PFSK-1 (cell line): ENCODE measurements around the gene SLC38A2.

Experiments used
- FOXP2 ChIP-seq: optimal IDR thresholded peaks from 2 replicates; pipeline ENCODE3; 2011; ENCODE audit warnings: borderline replicate concordance, control low read depth, inconsistent platforms; ENCODE audit not compliant: insufficient read depth; ENCODE audit errors: extremely low read length, extremely low read depth
- SIN3A ChIP-seq: IDR thresholded peaks from 2 replicates; pipeline ENCODE4 v1.6.1; 2012; ENCODE audit warnings: mild to moderate bottlenecking, low read length, moderate library complexity, borderline replicate concordance; ENCODE audit not compliant: insufficient read depth

DNA sequence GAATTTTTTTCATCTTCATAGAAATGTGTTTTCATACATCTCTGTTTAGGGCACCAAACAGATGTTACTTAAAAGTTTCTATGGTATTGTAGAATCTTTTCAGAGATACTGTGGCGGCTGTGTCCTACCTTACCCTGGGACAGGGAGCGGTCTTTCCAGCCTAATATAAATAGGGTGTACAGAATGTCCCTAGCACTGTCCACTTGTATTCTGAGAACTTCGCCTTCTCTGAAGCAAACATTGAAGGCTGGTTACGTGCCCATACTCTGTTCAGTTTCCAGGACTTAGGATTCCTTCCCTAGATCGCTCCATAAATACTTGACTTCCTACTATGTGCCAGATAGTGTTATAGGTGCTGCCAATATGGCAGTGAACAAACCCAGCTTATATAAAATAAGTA lies 24.3 kb upstream of the SLC38A2 start:
- no peak for TF ChIP-seq SIN3A
- no peak for TF ChIP-seq FOXP2
